ENCODE data around the gene CIITA.

The CIITA gene

DNA sequence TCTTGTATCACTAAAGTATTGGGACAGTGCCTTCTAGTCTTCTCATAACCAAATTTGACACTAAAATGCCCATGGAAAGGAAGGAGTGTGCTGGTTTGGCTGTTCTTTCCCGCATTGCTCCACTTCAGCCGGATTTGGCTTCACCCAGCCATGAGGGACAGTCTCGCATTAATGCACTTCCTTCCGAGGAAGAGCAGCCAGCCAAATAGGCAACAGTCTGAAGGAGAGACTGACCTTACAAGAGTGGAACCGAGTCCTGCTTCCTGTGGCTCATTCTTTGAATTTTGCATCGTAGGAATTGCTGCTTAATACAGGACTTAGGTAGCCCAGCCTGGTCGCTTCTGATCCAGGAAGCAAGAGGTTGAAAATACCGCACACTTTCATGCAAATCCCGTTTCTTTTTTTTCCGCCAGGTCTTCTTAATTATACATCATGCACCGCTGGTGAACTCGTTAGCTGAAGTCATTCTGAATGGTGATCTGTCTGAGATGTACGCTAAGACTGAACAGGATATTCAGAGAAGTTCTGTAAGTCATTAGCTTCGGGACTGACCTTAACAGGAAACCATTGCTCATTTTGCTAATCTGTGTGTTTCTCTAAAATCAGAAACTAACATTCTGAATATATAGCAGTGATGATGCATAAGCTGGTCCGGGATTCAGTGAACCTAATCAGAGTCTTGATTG, 105.6 kb downstream of the CIITA start:
- DNase-seq (ENCODE audit: low read depth in 2 of 2): no peak

- no peak for DNase-seq (ENCODE audit: low read depth in 2 of 2)
Measured at GRCh38 chr16:10983159-10983558, 106.2 kb downstream of the CIITA start.

GRCh38 chr16:10984509-10984908, 107.5 kb downstream of the CIITA start:
- DNase-seq (ENCODE audit: low read depth in 2 of 2): no peak
